Measurements from ENCODE around the gene MGP.

DNA sequence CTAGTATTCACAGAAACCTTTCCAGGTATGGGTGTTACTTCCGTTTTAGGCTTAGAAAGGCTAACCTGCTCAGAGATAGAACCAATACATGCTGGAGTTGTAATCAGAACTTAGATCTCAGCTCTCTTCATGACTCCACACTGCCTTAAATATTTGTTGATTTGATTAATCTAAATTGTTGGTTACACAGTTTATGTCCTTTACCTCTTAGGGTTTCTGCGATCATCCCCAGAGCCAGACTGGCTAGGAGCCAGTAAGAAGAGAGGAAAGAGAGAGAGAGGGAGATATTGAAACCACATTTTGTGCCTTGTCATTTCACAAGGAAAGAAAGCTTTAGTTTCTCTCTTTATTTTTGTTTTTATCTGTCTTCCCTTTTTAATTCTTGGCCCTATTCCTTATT, 16.8 kb upstream of the MGP start:
- TF ChIP-seq, protein P1, sequence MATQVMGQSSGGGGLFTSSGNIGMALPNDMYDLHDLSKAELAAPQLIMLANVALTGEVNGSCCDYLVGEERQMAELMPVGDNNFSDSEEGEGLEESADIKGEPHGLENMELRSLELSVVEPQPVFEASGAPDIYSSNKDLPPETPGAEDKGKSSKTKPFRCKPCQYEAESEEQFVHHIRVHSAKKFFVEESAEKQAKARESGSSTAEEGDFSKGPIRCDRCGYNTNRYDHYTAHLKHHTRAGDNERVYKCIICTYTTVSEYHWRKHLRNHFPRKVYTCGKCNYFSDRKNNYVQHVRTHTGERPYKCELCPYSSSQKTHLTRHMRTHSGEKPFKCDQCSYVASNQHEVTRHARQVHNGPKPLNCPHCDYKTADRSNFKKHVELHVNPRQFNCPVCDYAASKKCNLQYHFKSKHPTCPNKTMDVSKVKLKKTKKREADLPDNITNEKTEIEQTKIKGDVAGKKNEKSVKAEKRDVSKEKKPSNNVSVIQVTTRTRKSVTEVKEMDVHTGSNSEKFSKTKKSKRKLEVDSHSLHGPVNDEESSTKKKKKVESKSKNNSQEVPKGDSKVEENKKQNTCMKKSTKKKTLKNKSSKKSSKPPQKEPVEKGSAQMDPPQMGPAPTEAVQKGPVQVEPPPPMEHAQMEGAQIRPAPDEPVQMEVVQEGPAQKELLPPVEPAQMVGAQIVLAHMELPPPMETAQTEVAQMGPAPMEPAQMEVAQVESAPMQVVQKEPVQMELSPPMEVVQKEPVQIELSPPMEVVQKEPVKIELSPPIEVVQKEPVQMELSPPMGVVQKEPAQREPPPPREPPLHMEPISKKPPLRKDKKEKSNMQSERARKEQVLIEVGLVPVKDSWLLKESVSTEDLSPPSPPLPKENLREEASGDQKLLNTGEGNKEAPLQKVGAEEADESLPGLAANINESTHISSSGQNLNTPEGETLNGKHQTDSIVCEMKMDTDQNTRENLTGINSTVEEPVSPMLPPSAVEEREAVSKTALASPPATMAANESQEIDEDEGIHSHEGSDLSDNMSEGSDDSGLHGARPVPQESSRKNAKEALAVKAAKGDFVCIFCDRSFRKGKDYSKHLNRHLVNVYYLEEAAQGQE (tag by site-specific recombination; IDR thresholded peaks at IDR 0.05) = no peak
- TF ChIP-seq, protein P2, sequence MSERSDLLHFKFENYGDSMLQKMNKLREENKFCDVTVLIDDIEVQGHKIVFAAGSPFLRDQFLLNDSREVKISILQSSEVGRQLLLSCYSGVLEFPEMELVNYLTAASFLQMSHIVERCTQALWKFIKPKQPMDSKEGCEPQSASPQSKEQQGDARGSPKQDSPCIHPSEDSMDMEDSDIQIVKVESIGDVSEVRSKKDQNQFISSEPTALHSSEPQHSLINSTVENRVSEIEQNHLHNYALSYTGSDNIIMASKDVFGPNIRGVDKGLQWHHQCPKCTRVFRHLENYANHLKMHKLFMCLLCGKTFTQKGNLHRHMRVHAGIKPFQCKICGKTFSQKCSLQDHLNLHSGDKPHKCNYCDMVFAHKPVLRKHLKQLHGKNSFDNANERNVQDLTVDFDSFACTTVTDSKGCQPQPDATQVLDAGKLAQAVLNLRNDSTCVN (tag by site-specific recombination; optimal IDR thresholded peaks at IDR 0.05) = no peak
